ENCODE results near the gene HOXA4. TPM values are rescaled to one million over a fixed set of nuclear protein-coding genes. Genes with fewer than 3 reads are reported as not detected.

The HOXA4 gene
- polyA plus RNA-seq (0.40 to 1.8 TPM (median 1.5 TPM) in 3 replicates), polyA minus RNA-seq (0.30 to 0.99 TPM (median 0.74 TPM) in 3 replicates)
- polyA plus RNA-seq (2011; ENCODE audit: low read depth), result 0.55 TPM
- 1.3 and 1.5 TPM in 2 replicates for polyA plus RNA-seq (2011; cell fraction: cytosol; rRNA removed)
- polyA plus RNA-seq (2011; cell fraction: nucleus; rRNA removed), result 2.1 and 2.6 TPM in 2 replicates
- polyA plus RNA-seq (2012; ENCODE audit: low replicate concordance), result 1.2 and 1.7 TPM in 2 replicates
- polyA minus RNA-seq (2011; cell fraction: cytosol; rRNA and poly(A)+ RNA removed), result not detected
- 0.54 and 0.63 TPM in 2 replicates for polyA minus RNA-seq (2011; cell fraction: nucleus; rRNA and poly(A)+ RNA removed)

DNA sequence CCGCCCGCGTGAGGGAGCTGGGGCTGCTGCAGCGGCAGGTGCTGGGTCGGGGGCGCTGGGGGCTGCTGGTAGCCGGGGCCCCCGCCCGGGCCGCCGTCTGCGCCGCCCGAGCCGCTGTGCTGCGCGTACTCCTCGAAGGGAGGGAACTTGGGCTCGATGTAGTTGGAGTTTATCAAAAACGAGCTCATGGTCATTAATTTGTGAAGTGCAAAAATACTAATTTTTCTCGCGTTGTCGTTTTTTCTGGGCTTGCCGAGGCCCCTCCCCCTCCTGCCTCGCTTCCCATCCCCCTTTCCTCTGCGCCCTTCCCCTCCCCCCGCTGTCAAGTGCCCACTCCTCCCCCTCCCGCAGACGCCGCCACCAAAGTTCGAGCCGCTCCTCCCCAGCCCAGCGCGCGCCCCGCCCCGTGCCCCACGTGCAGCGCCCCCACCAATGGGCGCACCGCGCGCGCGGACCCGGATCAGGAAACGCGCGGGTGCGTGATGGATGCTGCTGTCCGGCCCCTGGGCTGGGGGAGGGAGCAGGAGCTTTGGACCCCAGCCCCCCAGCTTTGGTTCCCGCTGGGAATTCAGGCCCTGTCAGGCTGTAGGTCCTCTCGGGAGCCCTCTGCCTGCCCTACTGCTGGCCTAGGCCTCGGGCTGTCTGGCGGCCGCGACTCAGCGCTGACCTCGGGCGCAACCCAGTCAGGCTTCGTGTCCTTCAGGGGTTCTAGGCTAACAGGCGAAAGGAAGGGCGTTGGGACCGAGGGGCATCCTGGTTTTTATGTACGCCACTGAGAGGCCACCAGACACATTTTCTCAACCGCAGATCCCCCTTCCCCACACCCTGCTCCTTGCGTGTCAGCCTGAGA, at the start of gene HOXA4:
Gene HOXA4, minus strand, starts transcription at position 218 of the 850 bp plus-strand sequence. Its CDS starts 24 bp downstream, at position 194.
- H3K27me3 ChIP-seq (ENCODE audit: control insufficient read depth, extremely low read depth, insufficient read depth, low read length), result no peaks in the 10 kb centered on the region
- H3K4me1 ChIP-seq (ENCODE audit: control insufficient read depth, extremely low read depth, insufficient read depth, low read length), result peaks cover 32% of the 10 kb centered on the region
- H3K4me2 ChIP-seq (ENCODE audit: control insufficient read depth, extremely low read depth, insufficient read depth, low read depth, low read length), result peak within 1 kb of the TSS; percentile 97
- H3K4me3 ChIP-seq (ENCODE audit: control insufficient read depth in 2 of 3, extremely low read depth in 1 of 3, insufficient read depth in 2 of 3, low read depth in 1 of 3, low read length in 3 of 3), result peak within 1 kb of the TSS; percentile 63 to 81 (median 77)
- no peaks in the 10 kb centered on the region for H4K20me1 ChIP-seq (ENCODE audit: control insufficient read depth, extremely low read depth, insufficient read depth, low read length)
- DNase-seq (ENCODE audit: low read depth, low spot score) (no peak), FAIRE-seq (no peak)
- peaks cover 10% of the 10 kb centered on the region for H3K79me2 ChIP-seq (ENCODE audit: control insufficient read depth, insufficient read depth, low read length)
- no peak for TF ChIP-seq EZH2 (IDR thresholded peaks at IDR 0.05; ENCODE audit: low read length)
- TF ChIP-seq, protein P1, sequence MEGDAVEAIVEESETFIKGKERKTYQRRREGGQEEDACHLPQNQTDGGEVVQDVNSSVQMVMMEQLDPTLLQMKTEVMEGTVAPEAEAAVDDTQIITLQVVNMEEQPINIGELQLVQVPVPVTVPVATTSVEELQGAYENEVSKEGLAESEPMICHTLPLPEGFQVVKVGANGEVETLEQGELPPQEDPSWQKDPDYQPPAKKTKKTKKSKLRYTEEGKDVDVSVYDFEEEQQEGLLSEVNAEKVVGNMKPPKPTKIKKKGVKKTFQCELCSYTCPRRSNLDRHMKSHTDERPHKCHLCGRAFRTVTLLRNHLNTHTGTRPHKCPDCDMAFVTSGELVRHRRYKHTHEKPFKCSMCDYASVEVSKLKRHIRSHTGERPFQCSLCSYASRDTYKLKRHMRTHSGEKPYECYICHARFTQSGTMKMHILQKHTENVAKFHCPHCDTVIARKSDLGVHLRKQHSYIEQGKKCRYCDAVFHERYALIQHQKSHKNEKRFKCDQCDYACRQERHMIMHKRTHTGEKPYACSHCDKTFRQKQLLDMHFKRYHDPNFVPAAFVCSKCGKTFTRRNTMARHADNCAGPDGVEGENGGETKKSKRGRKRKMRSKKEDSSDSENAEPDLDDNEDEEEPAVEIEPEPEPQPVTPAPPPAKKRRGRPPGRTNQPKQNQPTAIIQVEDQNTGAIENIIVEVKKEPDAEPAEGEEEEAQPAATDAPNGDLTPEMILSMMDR (optimal IDR thresholded peaks at IDR 0.05 in 1 of 3, IDR thresholded peaks at IDR 0.05 in 1 of 3, conservative IDR thresholded peaks at IDR 0.05 in 1 of 3; ENCODE audit: extremely low read depth in 1 of 3, insufficient read depth in 2 of 3, low read length in 3 of 3), result no peak
- no peaks in the 10 kb centered on the region for H3K9me1 ChIP-seq (ENCODE audit: control insufficient read depth, extremely low read depth, insufficient read depth, low read length)
- H3K9ac ChIP-seq (ENCODE audit: control insufficient read depth, extremely low read depth, insufficient read depth, low read length), result peak within 1 kb of the TSS; percentile 93
- no peaks in the 10 kb centered on the region for H3K9me3 ChIP-seq (ENCODE audit: control insufficient read depth, low read depth, low read length)
- peak within 1 kb of the TSS; percentile 87 for H2AFZ ChIP-seq (ENCODE audit: control insufficient read depth, low read length)
- dilution Hi-C loops (cut with MboI; ENCODE audit: extremely low pct_ligation_motif_present, low sequenced_read_pairs), result no loop called here
- no peaks in the 10 kb centered on the region for H3K36me3 ChIP-seq (ENCODE audit: control insufficient read depth in 2 of 2, extremely low read depth in 1 of 2, insufficient read depth in 2 of 2, low read length in 2 of 2)
- H3K27ac ChIP-seq (ENCODE audit: control insufficient read depth, insufficient read depth, low read length), result peak within 1 kb of the TSS; percentile 90

DNA sequence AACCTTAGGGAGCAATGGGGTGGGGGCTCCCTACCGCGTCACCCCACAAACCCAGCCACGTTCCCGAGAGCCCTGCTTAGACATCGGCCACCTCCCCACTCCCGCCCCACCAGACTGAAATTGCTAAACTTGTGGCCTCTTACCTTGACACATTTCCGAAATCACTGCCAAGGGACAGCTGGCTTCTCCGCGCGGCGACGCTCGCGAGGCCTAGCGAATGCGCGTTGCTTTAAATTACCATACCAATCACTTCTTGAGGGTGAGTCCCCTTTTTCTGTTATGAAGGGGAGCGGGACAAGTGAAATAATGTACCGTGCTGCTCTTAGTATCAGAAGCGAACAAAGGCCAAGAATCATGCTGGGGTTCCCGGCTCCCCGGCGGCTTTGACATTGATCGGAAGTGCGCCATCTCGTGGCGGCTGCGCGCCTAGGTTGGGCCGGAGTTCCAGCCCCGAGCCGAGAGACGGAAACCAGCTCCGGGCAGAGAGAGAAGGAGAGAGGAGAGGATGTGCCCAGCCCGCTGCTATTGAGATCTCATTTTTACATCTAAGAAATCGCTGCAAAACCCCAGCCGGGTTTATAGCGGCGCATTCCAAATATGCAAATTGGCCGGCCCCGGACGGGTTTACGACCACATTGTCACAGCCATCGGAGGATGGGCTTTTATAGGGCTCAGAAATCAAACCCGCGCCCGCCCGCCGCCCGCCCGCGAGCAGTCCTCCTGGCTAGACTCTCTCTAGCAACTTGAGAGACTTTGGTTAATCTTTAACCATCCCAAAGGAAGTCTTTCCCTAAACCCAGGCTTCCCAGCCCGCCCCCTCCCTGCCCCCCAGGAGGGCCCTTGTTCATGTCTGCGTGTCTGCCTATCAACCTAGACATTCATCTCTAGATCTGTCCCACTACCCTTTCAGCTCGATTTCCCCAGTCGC, 49.2 kb upstream of the HOXA4 start:
- no peaks in the 10 kb centered on the region for H3K9me3 ChIP-seq (ENCODE audit: control insufficient read depth, low read depth, low read length)
- FAIRE-seq, result peak; percentile 20
- no peaks in the 10 kb centered on the region for H3K79me2 ChIP-seq (ENCODE audit: control insufficient read depth, insufficient read depth, low read length)
- dilution Hi-C loops (cut with MboI; ENCODE audit: extremely low pct_ligation_motif_present, low sequenced_read_pairs), result no loop called here
- H4K20me1 ChIP-seq (ENCODE audit: control insufficient read depth, extremely low read depth, insufficient read depth, low read length), result no peaks in the 10 kb centered on the region
- no peak overlapping the region for H3K4me3 ChIP-seq (ENCODE audit: control insufficient read depth in 2 of 3, extremely low read depth in 1 of 3, insufficient read depth in 2 of 3, low read depth in 1 of 3, low read length in 3 of 3)
- H2AFZ ChIP-seq (ENCODE audit: control insufficient read depth, low read length), result no peak overlapping the region
- H3K9me1 ChIP-seq (ENCODE audit: control insufficient read depth, extremely low read depth, insufficient read depth, low read length), result no peaks in the 10 kb centered on the region
- peaks cover 10% of the 10 kb centered on the region for H3K4me1 ChIP-seq (ENCODE audit: control insufficient read depth, extremely low read depth, insufficient read depth, low read length)
- H3K27me3 ChIP-seq (ENCODE audit: control insufficient read depth, extremely low read depth, insufficient read depth, low read length), result peaks cover 32% of the 10 kb centered on the region
- no peak overlapping the region for H3K27ac ChIP-seq (ENCODE audit: control insufficient read depth, insufficient read depth, low read length)
- no peaks in the 10 kb centered on the region for H3K36me3 ChIP-seq (ENCODE audit: control insufficient read depth in 2 of 2, extremely low read depth in 1 of 2, insufficient read depth in 2 of 2, low read length in 2 of 2)
- no peak overlapping the region for H3K9ac ChIP-seq (ENCODE audit: control insufficient read depth, extremely low read depth, insufficient read depth, low read length)
- peak overlapping the region; percentile 29 for H3K4me2 ChIP-seq (ENCODE audit: control insufficient read depth, extremely low read depth, insufficient read depth, low read depth, low read length)
- no peak for DNase-seq (ENCODE audit: low read depth, low spot score)
- TF ChIP-seq, protein P1 (optimal IDR thresholded peaks at IDR 0.05 in 1 of 3, IDR thresholded peaks at IDR 0.05 in 1 of 3, conservative IDR thresholded peaks at IDR 0.05 in 1 of 3; ENCODE audit: extremely low read depth in 1 of 3, insufficient read depth in 2 of 3, low read length in 3 of 3), result peak; percentile 80 to 92 (median 80)
- no peak for TF ChIP-seq EZH2 (IDR thresholded peaks at IDR 0.05; ENCODE audit: low read length)
